Activated CD8-positive, alpha-beta memory T cell treated with anti-CD3 and anti-CD28 coated beads for 1 hour (primary cell): Measurements from ENCODE around the gene MTHFD2.
"Not testable (repeated sequence)": the region's sequence is repeated elsewhere in the genome, so short reads cannot be mapped to it uniquely, and the experiment has no call there.

Experiments
- DNase-seq, 2 donors: peaks; one replicate each; pipeline ENCODE4 v3.0.0-alpha.2; 2020; ENCODE audit warnings: low read depth in 1 of 2; ENCODE audit errors: extremely low read depth in 1 of 2

The MTHFD2 gene

GRCh38 chr2:74198461-74199274 lies at the start of gene MTHFD2:
TSS of gene MTHFD2 (plus strand) at chr2:74198615. CDS start at chr2:74198642, 27 bp downstream.
- peak; percentile 65 to 84 for DNase-seq

DNA sequence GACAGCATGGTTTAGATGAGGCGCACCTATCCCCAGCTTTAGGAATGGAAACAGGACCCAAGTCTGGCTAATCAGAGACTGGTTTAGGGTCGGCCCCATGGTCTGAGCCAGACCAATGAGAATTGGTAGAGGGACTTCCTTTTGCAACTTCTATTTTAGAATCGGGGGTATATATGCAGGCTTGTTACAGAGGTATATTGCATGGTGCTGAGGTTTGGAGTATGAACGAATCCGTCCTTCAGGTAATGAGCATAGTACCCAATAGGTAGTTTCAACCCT lies 49.2 kb upstream of the MTHFD2 start:
- DNase-seq, result no peak

DNA sequence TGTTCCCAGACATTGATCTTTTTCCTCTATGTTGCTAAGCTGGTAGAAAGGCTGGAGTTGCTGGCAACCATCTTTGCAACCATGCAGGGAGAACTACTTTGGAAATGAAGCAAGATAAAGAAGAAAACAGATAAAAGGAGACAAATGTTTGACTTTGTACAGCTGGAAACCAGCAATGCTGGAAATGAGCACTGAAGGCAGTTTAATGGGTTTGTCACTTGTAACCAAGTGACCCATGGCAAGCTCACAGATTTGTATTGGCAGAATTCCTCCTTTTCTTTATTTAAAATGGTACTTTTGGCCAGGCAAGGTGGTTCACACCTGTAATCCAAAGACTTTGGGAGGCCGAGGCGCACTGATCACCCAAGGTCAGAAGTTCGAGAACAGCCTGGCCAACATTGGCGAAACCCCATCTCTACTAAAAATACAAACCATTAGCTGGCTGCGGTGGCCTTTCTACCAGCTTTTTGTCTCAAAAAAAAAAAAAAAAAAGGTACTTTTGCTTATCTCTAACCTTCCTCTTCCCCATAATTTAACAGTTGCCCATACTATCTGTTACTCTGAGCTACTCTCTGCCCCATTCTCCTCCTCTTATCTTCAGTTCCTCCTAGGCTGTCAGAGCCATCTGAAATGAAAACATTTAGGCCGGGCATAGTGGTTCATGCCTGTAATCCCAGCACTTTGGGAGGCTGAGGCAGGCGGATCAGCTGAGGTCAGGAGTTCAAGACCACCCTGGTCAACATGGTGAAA lies 48.7 kb upstream of the MTHFD2 start:
- no peak for DNase-seq

GRCh38 chr2:74152954-74153353 lies 45.5 kb upstream of the MTHFD2 start:
- DNase-seq, result no peak

GRCh38 chr2:74155830-74156229 lies 42.6 kb upstream of the MTHFD2 start:
- DNase-seq, result no peak

- DNase-seq, result no peak
Observed at GRCh38 chr2:74162951-74163350, 35.5 kb upstream of the MTHFD2 start.

- no peak for DNase-seq
Observed at GRCh38 chr2:74164761-74165160, 33.7 kb upstream of the MTHFD2 start.

DNA sequence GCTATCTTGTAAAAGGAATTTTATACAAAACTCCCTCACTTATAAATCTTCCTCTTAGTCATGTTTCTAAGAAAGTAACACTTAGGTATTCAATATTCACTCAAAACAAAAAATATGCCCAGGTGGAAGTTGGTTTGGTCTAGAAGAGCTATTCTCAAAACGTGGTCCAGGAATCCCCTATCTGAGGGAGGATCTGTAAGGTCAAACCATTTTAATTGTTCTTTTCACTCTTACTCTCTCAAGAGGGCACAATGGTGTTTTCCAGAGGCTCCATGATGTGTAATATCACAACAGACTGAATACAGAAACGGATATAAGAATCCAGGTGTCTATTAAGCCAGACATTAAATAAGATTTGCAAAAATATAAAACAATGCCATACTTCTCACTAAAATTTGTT lies 29.7 kb upstream of the MTHFD2 start:
- no peak for DNase-seq

- no peak for DNase-seq
Observed at GRCh38 chr2:74174909-74175308, 23.5 kb upstream of the MTHFD2 start.

DNA sequence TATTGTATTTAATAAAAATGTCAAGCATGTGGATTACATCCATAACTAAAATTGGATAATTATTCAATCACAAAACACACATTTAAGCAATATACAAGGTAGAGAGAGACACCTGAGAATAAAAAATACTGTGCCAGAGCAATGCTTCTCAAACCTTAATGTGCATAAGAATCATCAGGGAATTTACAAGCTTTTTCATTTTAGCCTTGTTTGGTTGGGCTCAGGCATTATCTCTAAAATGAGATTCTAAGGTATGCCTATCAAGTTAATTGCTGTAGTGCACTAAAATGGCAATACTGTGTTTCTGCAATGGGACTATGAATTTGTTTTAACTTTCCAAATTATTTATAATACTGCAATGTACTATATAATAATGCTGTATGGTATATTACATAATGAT lies 20.7 kb upstream of the MTHFD2 start:
- no peak for DNase-seq

DNA sequence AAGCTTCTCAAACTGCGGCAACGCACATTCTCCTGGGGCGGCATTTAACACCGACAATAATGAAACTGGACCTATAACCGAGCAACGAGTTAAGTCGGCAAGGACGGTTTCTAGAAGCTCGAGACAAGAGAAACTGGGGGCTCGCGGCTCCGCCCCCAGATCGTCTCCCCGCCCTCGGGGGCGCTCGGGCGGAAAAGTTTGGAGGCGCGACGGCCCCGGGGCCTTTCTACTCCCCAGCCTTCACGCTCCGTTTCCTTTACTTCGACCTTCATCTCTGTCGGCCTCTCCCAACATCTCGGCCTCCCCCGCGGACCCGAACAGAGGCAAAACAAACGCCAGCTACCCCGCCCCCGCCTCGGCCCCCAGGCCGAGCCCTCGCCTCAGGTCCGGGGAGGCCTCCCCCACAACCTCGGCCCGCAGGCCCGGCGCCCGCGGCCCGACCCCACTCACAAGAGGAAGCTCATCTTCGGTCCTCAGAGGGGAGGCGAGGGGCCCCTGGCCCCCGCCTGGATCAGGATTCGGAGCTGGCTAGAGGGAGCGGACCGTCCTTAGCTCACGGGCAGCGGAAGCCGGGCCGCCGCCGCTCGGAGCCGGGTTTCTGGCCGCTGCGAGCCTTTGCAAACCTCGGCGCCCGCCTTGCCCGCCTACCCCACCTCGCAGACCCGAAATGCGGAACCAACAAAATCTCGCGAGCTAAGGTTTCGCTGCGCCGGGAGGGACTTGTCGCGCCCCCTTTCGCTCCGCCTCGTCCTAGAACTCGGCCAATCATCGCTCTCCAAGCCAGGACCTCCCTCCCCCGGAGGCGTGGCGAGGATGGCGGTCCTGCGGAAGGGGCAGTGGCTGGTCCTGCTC lies 20.0 kb upstream of the MTHFD2 start, which contains the start of gene MOB1A:
Gene MOB1A, minus strand, starts transcription at position 669 of the 852 bp plus-strand sequence. Its CDS starts 205 bp downstream, at position 464.
- peak; percentile 92 for DNase-seq

DNA sequence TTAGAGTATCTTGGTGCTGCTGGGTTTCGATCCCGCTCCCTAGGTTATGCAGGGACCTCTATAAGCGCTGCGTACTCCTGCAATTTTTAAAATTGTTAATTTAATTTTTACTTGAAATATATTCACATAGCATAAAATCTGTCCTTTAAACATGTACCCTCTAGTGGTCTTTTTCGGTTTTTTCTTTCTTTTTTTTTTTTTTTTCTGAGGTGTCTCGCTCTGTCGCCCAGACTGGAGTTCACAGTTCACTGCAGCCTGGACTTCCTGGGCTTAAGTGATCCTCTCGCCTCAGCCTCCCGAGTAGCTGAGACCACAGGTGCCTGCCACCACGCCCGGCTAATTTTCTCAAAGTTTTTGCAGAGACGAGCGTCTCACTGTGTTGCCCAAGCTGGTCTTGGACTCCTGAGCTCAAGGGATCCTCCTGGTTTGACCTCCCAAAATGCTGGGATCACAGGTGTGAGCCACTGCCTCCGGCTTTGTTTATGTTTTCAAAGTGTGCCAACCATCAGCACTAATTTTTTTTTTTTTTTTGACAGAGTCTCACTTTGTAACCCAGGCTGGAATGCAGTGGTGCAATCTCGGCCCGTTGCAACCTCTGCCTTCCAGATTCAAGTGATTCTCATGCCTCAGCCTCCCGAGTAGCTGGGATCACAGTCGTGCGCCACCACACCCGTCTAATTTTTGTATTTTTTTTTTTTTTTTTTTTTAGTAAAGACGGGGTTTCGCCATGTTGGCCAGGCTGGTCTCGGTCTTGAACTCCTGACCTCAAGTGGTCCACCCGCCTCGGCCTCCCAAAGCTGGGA lies 19.2 kb upstream of the MTHFD2 start:
- no peak for DNase-seq

DNA sequence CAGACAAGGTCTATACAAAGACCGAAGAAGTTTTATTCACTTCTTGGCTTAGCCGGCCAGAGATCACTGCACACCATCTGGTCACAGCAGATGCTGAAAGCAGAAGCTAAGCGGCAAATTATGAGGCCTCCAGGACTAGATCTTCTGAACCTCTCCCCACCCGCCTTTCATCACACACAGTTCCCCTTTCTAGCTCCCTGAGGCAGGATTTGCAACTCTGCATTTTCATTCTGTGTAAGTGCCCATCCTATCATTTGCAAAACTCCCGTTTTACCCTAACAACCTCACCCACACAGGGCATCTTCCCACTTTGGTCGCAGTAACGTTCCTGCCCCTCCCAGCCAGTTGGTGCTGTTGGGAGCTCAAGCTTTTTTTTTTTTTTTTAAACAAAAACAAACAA lies 16.7 kb upstream of the MTHFD2 start:
- DNase-seq, result no peak

GRCh38 chr2:74183878-74184277 lies 14.5 kb upstream of the MTHFD2 start:
- no peak for DNase-seq

GRCh38 chr2:74186038-74186437 lies 12.4 kb upstream of the MTHFD2 start:
- no peak for DNase-seq

GRCh38 chr2:74186706-74187105 lies 11.7 kb upstream of the MTHFD2 start:
- not testable (repeated sequence) for DNase-seq

- DNase-seq, result no peak
Observed at GRCh38 chr2:74188018-74188601, 10.3 kb upstream of the MTHFD2 start.

DNA sequence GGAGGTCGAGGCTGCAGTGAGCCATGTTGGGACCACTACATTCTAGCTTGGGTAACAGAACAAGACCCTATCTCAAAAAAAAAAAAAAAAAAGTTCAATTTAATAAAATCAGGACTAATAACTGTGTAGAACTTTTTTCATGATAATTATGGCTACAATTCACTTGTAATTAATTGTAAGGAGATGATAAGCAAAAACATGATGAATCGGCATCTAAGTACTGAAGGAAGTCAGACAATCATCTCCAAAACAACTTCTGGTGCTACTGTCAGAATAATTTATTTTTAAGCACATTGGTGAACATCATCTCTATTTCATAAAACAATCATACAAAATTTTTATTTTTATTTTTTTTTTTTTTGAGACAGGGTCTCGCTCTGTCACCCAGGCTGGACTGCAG lies 9.7 kb upstream of the MTHFD2 start:
- no peak for DNase-seq

DNA sequence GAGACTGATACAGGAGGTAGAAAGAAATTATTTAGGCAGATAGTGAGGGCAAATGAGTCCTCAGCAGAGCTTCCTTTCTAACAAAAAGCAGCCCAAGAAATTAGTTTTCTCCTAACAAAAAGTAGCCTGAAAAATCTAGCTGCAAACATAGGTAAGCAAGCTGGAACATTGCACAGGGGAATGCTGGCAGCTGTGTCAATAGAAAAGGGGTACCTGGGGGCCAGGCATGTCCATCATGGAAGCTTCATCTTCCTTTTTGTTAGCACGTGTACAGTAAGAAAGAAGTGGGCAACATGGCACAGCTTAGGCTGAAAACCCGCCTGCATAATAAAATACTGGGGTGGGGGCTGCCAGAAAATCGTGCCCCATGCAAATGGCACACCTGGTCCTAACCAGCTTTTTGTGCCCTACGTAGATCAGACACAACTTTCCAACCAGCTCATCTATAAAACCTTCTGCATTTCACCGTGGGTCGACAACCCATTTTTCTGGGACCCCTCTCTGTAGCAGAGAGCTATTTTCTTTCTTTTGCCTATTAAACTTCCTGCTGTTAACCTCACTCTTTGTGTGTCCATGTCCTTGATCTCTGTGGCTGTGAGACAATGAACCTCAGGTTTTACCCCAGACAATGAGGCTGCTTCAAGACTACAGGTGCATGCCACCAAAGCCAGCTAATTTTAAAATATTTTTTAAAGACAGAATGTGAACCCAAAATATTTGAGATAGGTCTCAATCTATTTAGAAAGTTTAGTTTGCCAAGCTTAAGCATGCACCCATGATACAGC lies 6.6 kb upstream of the MTHFD2 start:
- DNase-seq, result no peak
